Measurements from ENCODE around the gene IRS2.
A peak's percentile ranks its signal among the peaks of the same experiment; 100 is the strongest.

The IRS2 gene

DNA sequence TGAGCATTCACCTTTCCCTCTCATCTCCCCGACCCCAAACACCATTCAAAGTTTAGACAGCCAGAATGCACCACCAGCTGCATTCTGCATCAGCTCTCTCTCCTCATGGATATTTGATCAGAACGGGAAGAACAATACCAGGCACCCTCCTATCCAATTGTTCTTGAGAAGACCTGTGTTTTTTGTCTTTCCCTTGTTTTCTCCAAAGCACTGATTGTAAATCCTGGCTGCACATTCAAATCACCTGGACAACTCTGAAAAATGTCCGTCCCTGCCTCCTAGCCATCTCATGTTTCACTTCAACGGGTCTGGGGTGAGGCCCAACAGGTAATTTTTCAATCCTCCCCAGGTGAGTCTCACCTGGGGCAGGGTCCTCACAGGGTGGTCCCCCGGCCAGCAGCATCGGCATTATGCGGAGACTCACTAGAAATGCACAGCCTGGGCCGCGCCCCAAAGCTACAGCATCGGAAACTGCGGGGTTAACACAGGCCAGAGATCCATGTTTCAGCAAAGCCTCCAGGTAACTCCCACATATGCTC is 5.5 kb downstream of the IRS2 start:
- no peak for DNase-seq

DNA sequence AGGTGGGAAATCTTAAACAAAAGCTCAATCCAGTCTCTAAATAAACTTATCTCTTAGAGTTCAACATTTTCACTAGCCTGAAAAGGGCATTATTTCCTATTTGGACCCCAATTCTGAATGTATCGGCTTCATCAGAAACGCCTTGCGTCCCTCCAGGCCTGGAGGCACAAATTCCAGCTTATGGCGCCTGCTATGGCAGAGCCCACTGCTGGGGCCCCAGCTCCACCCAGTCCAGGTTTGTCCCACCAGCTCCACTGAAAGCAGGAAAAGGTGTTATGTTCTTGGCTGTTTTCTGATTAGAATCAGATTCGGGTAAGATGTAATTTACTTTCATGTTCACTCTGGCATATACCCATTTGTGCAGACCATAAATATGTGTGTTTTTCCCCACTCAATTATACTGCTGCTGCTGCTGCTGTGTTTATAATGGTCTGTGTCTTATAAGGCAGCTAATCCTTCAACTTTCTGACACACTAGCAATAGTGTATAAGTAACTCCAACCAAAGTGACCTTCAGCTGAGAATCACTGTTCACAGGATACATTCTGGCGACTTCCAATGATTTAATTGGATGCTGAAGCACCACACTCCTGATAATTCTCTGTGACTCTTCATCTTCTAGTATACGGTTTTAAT is 6.4 kb downstream of the IRS2 start:
- no peak for DNase-seq

GRCh38 chr13:109779074-109779473 is 7.3 kb downstream of the IRS2 start:
- DNase-seq: no peak

- peak; percentile 60 for DNase-seq
Measured at GRCh38 chr13:109778102-109778542, 8.3 kb downstream of the IRS2 start.

- no peak for DNase-seq
Measured at GRCh38 chr13:109776575-109776974, 9.8 kb downstream of the IRS2 start.

DNA sequence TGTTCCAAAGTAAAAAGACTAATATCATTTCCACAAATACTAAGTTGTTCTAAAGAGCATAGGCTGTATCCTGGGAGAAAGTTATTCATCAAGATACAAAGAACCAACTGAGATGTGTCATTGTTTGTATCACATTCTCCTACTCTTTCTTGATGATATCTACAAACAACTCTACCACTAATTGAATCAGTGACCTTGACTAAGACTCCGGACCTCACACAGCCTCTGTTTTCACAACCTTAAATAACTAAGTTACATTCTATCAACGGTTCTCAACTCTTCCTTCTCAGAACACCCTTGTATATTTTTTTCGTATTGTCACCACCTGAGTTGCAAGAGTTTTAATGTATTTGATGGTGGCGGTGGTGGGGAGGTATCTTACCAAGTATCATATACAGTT is 12.6 kb downstream of the IRS2 start:
- no peak for DNase-seq

DNA sequence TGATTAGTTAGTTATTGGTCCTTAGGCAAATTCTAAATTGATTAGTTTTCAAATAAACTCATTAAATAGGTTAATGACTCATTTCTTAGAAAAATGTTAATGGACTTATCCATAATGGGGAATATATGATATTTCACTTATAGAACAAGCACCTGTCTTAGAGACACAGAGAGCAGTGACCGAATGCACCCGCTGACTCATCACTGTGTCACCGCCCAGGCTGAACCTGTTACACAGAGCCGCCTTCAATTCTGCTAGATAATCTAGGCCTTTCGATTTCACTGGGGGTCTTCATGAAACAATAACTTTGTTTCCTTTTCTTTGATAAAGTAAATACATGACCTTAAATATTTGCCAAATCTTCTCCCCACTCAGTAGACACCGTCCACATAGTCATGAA is 13.1 kb downstream of the IRS2 start:
- no peak for DNase-seq

GRCh38 chr13:109771926-109772325 is 14.5 kb downstream of the IRS2 start:
- DNase-seq: no peak

DNA sequence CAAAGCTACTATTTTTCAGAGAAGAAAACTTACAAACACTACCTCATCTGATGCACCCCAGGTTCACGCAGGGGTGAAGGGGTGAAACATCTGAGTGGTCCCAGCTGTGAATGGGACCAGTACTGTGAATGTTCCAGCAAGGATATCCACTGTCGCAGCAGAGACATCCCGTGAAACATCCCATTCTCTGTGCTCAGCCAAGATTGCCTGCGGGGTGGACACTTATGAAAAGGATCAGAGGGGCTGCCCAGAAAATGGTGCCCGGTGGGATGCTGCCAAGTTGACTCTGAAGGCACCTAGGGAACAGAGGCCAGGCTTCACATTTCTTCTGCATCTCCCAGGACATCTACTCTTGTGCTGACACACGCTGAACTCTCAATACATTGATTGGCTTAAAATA is 15.9 kb downstream of the IRS2 start:
- DNase-seq: no peak

DNA sequence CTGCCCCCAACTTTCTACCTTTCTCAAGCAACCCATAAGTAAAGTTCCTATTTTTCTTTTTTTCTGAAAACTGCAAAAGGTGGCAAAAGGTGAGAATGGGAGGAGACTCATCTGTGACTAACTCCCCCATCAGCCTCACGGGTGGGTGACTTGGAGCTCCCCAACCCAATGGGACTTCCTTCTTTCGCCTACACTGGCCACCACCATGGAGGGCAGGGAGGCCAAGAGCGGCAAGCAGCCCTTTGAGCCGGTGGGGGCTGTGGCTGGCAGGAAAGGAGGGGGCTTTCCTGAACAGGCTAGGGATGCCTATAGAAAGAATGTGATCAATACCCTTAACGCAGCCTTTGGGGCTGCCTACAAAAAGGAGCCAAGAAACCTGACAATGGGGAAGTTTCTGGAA is 16.5 kb downstream of the IRS2 start:
- no peak for DNase-seq

DNA sequence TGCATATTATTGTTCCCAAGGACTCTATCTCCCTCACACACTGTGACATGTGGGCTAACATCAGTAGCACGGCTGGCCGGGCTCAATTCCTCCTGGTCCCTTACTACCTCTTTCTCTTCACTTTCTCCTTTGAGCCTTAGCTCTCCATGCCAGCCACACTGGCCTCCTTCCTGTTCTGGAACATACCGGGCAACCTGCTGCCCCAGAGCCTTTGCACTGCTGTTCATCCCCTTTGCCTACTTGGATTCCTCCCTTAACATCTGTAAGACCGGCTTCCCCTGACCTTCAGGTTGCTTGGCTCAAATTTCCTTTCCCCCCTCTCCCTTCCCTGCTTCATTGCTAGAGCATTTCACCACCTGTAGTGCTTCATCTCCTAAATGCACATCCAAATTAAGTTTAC is 17.1 kb downstream of the IRS2 start:
- DNase-seq: no peak

- no peak for DNase-seq
Measured at GRCh38 chr13:109768616-109769015, 17.8 kb downstream of the IRS2 start.

- DNase-seq: no peak
Measured at GRCh38 chr13:109768176-109768575, 18.2 kb downstream of the IRS2 start.

- no peak for DNase-seq
Measured at GRCh38 chr13:109767023-109767422, 19.4 kb downstream of the IRS2 start.

DNA sequence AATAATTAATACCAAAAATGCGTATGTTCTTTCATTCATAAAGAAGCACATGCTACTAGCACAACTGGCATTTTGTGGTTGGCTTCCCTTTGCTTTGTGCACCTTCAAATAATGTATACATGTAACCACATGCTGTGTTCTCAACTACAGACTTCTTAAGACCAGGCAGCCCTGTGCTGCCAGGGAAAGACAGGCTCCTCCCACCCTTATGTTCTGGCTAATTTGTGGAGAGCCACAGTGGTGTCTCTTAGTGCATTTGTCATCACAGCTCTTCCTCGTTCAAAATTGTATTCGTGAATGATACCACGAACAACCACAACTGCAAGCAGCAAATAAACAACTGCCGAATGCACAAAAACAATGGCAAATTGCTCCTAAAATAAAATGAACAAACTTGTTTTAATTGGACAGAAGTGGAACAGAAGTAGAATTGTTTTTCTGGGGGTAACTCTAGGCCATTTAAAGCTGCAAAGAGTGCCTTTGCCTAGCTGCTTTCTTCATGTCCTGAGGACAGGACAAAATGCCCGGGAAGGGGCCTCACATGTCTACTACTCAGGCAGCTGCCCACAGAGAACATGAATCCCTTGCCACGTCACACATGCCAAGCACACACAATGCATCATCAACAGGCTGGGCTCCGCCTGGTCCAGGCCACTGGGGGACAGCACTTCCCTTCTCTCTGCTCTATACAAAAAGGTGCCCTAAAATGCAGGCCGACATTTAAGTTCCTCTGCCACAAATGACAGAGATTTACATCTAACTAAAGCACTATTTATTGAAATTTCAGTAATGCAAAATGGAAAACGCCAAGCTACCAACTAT is 21.7 kb downstream of the IRS2 start:
- no peak for DNase-seq

DNA sequence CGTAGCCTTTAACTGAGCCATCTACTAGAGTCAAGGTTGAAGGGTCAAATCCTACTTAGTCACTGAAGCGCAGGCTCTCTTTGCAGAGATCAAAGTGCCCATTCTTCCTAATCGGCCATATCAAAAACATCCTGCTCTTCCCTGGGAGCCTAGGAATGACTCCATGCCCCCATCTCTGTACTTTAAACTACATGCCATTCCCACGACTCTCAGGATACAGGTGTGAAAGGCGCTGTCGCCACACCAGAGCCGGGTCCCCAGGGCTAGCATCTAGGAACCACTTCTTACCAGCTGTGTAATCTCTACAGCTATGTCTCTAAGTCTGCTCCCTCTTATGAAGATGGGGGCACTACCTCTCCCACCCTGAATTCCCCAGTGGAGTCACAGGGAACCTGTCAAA is 22.3 kb downstream of the IRS2 start:
- DNase-seq: no peak

GRCh38 chr13:109762791-109763190 is 23.6 kb downstream of the IRS2 start:
- no peak for DNase-seq

GRCh38 chr13:109761695-109762094 is 24.7 kb downstream of the IRS2 start:
- no peak for DNase-seq

GRCh38 chr13:109760951-109761350 is 25.4 kb downstream of the IRS2 start:
- DNase-seq: no peak

- DNase-seq: no peak
Measured at GRCh38 chr13:109760402-109760801, 26.0 kb downstream of the IRS2 start.

DNA sequence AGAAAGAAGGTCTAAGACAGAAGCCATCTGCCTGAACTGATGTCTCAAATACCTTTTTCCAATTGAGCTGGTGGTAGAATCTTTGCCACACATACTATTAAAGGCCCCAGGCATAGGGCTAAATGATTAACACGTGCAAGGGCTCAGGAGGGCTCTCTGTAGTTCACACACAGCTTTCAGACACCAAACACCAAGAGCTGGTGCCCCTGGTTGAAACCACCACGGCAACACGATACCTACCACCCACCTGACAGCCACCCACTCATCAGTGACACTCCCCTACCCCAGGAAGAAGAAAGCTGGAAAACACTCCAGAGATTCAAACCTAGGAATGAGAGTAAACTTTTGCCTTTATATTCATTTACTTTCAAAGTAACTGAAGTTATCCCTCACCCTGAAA is 26.8 kb downstream of the IRS2 start:
- no peak for DNase-seq

DNA sequence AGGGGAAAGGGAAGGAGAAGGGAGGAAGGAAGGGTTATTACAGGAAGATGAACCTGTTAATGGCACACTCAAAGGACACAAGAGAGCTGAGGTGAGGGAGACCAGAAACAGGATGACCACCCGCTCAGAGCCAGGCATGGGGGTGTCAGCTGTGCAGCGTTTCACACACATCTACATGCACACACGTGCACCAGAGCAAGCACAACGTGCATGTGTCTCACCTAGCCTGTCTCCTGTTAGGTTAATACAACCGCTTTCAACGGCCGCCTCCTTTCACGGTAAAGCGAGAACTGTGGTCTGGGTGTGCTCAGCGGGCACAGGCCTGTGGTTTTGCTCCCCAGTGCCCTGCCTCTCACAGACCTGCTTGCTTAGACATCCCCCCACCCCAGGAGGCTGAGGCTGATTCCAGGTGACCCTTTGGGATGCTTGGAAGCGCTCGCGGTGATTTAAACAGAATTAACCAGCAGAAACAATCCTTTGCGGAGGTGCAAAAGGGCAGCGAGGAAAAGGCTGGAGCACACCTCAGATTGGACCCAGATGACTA is 27.4 kb downstream of the IRS2 start:
- DNase-seq: no peak

DNA sequence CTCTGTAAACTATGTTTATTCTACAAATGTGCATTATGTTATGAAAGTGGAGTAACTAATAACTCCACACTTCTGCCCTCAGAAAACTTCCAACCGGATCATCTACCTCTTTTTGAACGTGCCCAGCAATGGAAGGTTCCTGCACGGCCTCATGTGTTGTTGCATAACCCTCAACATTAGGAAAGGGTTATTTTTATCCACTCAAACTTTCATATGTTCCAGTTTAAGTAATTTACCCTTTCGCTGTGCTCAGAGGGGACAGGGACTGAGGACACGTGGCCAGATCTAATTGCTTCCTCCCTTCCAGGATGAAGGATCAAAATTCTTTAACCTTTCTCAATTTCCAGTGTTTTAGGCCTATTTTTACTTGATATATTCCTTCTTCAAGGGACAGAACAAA is 29.6 kb downstream of the IRS2 start:
- DNase-seq: no peak

DNA sequence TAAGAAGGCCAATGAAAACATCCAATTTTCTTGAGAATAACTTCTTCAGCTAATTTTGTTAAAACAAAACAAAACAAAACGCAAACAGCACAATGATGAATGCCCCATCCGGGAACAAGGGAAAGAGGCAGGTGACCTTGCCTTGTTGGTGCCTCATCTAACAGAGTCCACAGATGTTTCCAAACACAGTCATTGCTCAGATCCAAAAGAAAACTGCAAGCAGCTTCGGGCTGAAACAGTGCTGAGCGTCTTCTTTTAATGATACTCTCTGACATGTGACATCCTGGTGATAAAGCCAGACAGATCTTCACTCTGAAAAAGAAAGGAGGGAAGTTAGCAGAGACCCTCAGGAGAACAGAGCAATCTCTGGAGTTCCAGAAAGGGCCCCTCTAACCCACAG is 30.4 kb downstream of the IRS2 start:
- DNase-seq: no peak

All from RPMI8226 (cell line).